A673 (cell line): ENCODE results near the gene GPR61.

Source experiments
- CTCF ChIP-seq: fragments of 300-800, 200-600 bp; sonication (generic); conservative IDR thresholded peaks from 2 replicates; pipeline ENCODE4 v1.5.1; 2017; ENCODE audit warnings: low read depth, mild to moderate bottlenecking, antibody characterized with exemption, low read length, moderate library complexity, mixed read lengths
- EZH2 ChIP-seq: fragments of 200-600 bp; sonication (generic); IDR thresholded peaks from 2 replicates; pipeline ENCODE4 v1.6.1; 2017; ENCODE audit warnings: borderline replicate concordance, low read depth, mild to moderate bottlenecking, mixed read lengths, antibody characterized with exemption, low read length; ENCODE audit not compliant: poor library complexity, severe bottlenecking

- TF ChIP-seq CTCF = no peak
- TF ChIP-seq EZH2 = no peak
Observed at GRCh38 chr1:109531826-109532364, 7.8 kb upstream of the GPR61 start.
